ENCODE measurements around the gene SYNPO. TPM values are rescaled to one million over a fixed set of nuclear protein-coding genes. Genes with fewer than 3 reads are reported as not detected.

The SYNPO gene
- total RNA-seq, 1 experiment from 2014 or later, result not detected

- Histone ChIP-seq H3K9ac (ENCODE audit: low read length) (no peak overlapping the region), H2AFZ (ENCODE audit: low read length) (no peak overlapping the region), H3K9me2 (replicated peaks; ENCODE audit: insufficient read depth, low read length) (no peaks in the 10 kb centered on the region), H4K20me1 (ENCODE audit: insufficient read depth, low read depth, low read length) (no peaks in the 10 kb centered on the region), H3K4me3 (ENCODE audit: low read length) (peak overlapping the region; percentile 44; the same call in 1 of the 2 replicates), H3K27ac (ENCODE audit: low read length) (no peak overlapping the region), H3K79me2 (ENCODE audit: low read length) (no peaks in the 10 kb centered on the region), H3K9me3 (ENCODE audit: low read length) (no peaks in the 10 kb centered on the region), H3K27me3 (ENCODE audit: low read length) (no peaks in the 10 kb centered on the region), H3K4me1 (ENCODE audit: low read length) (peaks cover 31% of the 10 kb centered on the region), H3K36me3 (ENCODE audit: insufficient read depth, low read length) (no peaks in the 10 kb centered on the region), H3K4me2 (ENCODE audit: low read depth, low read length, poor library complexity, severe bottlenecking) (peak overlapping the region; percentile 45)
- DNase-seq, result peak; percentile 56
These were observed 15.9 kb upstream of the SYNPO start for GRCh38 chr5:150624334-150625163.

- Histone ChIP-seq H3K79me2 (ENCODE audit: low read length) (no peaks in the 10 kb centered on the region), H3K9ac (ENCODE audit: low read length) (no peak overlapping the region), H2AFZ (ENCODE audit: low read length) (no peak overlapping the region), H3K27ac (ENCODE audit: low read length) (no peak overlapping the region), H3K4me3 (ENCODE audit: low read length) (peak overlapping the region; percentile 44; the same call in 1 of the 2 replicates), H3K27me3 (ENCODE audit: low read length) (no peaks in the 10 kb centered on the region), H3K9me2 (replicated peaks; ENCODE audit: insufficient read depth, low read length) (no peaks in the 10 kb centered on the region), H3K4me1 (ENCODE audit: low read length) (peaks cover 31% of the 10 kb centered on the region), H3K36me3 (ENCODE audit: insufficient read depth, low read length) (no peaks in the 10 kb centered on the region), H3K4me2 (ENCODE audit: low read depth, low read length, poor library complexity, severe bottlenecking) (peak overlapping the region; percentile 40), H4K20me1 (ENCODE audit: insufficient read depth, low read depth, low read length) (no peaks in the 10 kb centered on the region), H3K9me3 (ENCODE audit: low read length) (no peaks in the 10 kb centered on the region)
- DNase-seq, result no peak
These were observed 15.3 kb upstream of the SYNPO start for GRCh38 chr5:150625164-150625535.

GRCh38 chr5:150625831-150626746 is 14.4 kb upstream of the SYNPO start:
- Histone ChIP-seq H3K9me2 (replicated peaks; ENCODE audit: insufficient read depth, low read length) (no peaks in the 10 kb centered on the region), H3K36me3 (ENCODE audit: insufficient read depth, low read length) (no peaks in the 10 kb centered on the region), H3K27ac (ENCODE audit: low read length) (no peak overlapping the region), H3K4me1 (ENCODE audit: low read length) (peaks cover 31% of the 10 kb centered on the region), H3K9ac (ENCODE audit: low read length) (peak overlapping the region; percentile 28; the same call in 1 of the 2 replicates), H3K79me2 (ENCODE audit: low read length) (no peaks in the 10 kb centered on the region), H2AFZ (ENCODE audit: low read length) (no peak overlapping the region), H3K4me3 (ENCODE audit: low read length) (peak overlapping the region; percentile 28; the same call in 1 of the 2 replicates), H3K4me2 (ENCODE audit: low read depth, low read length, poor library complexity, severe bottlenecking) (peak overlapping the region; percentile 40), H3K9me3 (ENCODE audit: low read length) (no peaks in the 10 kb centered on the region), H3K27me3 (ENCODE audit: low read length) (no peaks in the 10 kb centered on the region), H4K20me1 (ENCODE audit: insufficient read depth, low read depth, low read length) (no peaks in the 10 kb centered on the region)
- peak; percentile 58 for DNase-seq

- no peaks in the 10 kb centered on the region for H3K36me3 ChIP-seq (ENCODE audit: insufficient read depth, low read length)
- no peak overlapping the region for H3K4me2 ChIP-seq (ENCODE audit: low read depth, low read length, poor library complexity, severe bottlenecking)
- H3K9ac ChIP-seq (ENCODE audit: low read length), result no peak overlapping the region
These were observed 13.6 kb upstream of the SYNPO start for GRCh38 chr5:150626853-150627276.

GRCh38 chr5:150627731-150628545 is 12.5 kb upstream of the SYNPO start:
- no peak overlapping the region for H3K4me3 ChIP-seq (ENCODE audit: low read length)
- no peaks in the 10 kb centered on the region for H3K79me2 ChIP-seq (ENCODE audit: low read length)
- no peak overlapping the region for H3K9ac ChIP-seq (ENCODE audit: low read length)
- peaks cover 31% of the 10 kb centered on the region for H3K4me1 ChIP-seq (ENCODE audit: low read length)
- no peak overlapping the region for H3K27ac ChIP-seq (ENCODE audit: low read length)
- H3K27me3 ChIP-seq (ENCODE audit: low read length), result no peaks in the 10 kb centered on the region
- H3K9me3 ChIP-seq (ENCODE audit: low read length), result no peaks in the 10 kb centered on the region
- H3K9me2 ChIP-seq (replicated peaks; ENCODE audit: insufficient read depth, low read length), result no peaks in the 10 kb centered on the region
- DNase-seq, result no peak
- H2AFZ ChIP-seq (ENCODE audit: low read length), result no peak overlapping the region
- no peaks in the 10 kb centered on the region for H3K36me3 ChIP-seq (ENCODE audit: insufficient read depth, low read length)
- no peaks in the 10 kb centered on the region for H4K20me1 ChIP-seq (ENCODE audit: insufficient read depth, low read depth, low read length)
- no peak overlapping the region for H3K4me2 ChIP-seq (ENCODE audit: low read depth, low read length, poor library complexity, severe bottlenecking)

More at GRCh38 chr5:150626853-150627276, 13.6 kb upstream of the SYNPO start:
- Histone ChIP-seq H3K4me3 (ENCODE audit: low read length) (no peak overlapping the region), H3K27ac (ENCODE audit: low read length) (no peak overlapping the region), H3K4me1 (ENCODE audit: low read length) (peaks cover 31% of the 10 kb centered on the region), H3K9me3 (ENCODE audit: low read length) (no peaks in the 10 kb centered on the region), H2AFZ (ENCODE audit: low read length) (no peak overlapping the region), H4K20me1 (ENCODE audit: insufficient read depth, low read depth, low read length) (no peaks in the 10 kb centered on the region), H3K9me2 (replicated peaks; ENCODE audit: insufficient read depth, low read length) (no peaks in the 10 kb centered on the region), H3K79me2 (ENCODE audit: low read length) (no peaks in the 10 kb centered on the region), H3K27me3 (ENCODE audit: low read length) (no peaks in the 10 kb centered on the region)
- DNase-seq, result no peak

- H3K9me2 ChIP-seq (replicated peaks; ENCODE audit: insufficient read depth, low read length), result no peaks in the 10 kb centered on the region
- no peak overlapping the region for H2AFZ ChIP-seq (ENCODE audit: low read length)
- no peaks in the 10 kb centered on the region for H3K79me2 ChIP-seq (ENCODE audit: low read length)
- DNase-seq, result no peak
- no peaks in the 10 kb centered on the region for H3K9me3 ChIP-seq (ENCODE audit: low read length)
- no peaks in the 10 kb centered on the region for H3K36me3 ChIP-seq (ENCODE audit: insufficient read depth, low read length)
- H3K27ac ChIP-seq (ENCODE audit: low read length), result no peak overlapping the region
- no peaks in the 10 kb centered on the region for H3K27me3 ChIP-seq (ENCODE audit: low read length)
- no peaks in the 10 kb centered on the region for H4K20me1 ChIP-seq (ENCODE audit: insufficient read depth, low read depth, low read length)
- H3K4me3 ChIP-seq (ENCODE audit: low read length), result no peak overlapping the region
- no peak overlapping the region for H3K9ac ChIP-seq (ENCODE audit: low read length)
- no peak overlapping the region for H3K4me2 ChIP-seq (ENCODE audit: low read depth, low read length, poor library complexity, severe bottlenecking)
- H3K4me1 ChIP-seq (ENCODE audit: low read length), result peaks cover 27% of the 10 kb centered on the region
These were observed 11.4 kb upstream of the SYNPO start for GRCh38 chr5:150628936-150629485.

GRCh38 chr5:150630016-150630415 is 10.4 kb upstream of the SYNPO start:
- no peak overlapping the region for H3K4me3 ChIP-seq (ENCODE audit: low read length)
- DNase-seq, result no peak
- H4K20me1 ChIP-seq (ENCODE audit: insufficient read depth, low read depth, low read length), result no peaks in the 10 kb centered on the region
- H3K36me3 ChIP-seq (ENCODE audit: insufficient read depth, low read length), result no peaks in the 10 kb centered on the region
- no peaks in the 10 kb centered on the region for H3K79me2 ChIP-seq (ENCODE audit: low read length)
- no peak overlapping the region for H3K27ac ChIP-seq (ENCODE audit: low read length)
- H3K9ac ChIP-seq (ENCODE audit: low read length), result no peak overlapping the region
- H3K9me2 ChIP-seq (replicated peaks; ENCODE audit: insufficient read depth, low read length), result no peaks in the 10 kb centered on the region
- H3K4me2 ChIP-seq (ENCODE audit: low read depth, low read length, poor library complexity, severe bottlenecking), result no peak overlapping the region
- no peaks in the 10 kb centered on the region for H3K27me3 ChIP-seq (ENCODE audit: low read length)
- H3K4me1 ChIP-seq (ENCODE audit: low read length), result peaks cover 21% of the 10 kb centered on the region
- H2AFZ ChIP-seq (ENCODE audit: low read length), result no peak overlapping the region
- H3K9me3 ChIP-seq (ENCODE audit: low read length), result no peaks in the 10 kb centered on the region

Data from Karpas-422 (cell line).